Lung (tissue), 12 donors: ENCODE measurements around the gene MINDY4B. TPM values are rescaled to one million over a fixed set of nuclear protein-coding genes. Genes with fewer than 3 reads are reported as not detected.

Source experiments
- ATAC-seq: fragments of 200-7000 bp; cut with Tn5 transposase; one replicate; pipeline ENCODE4 v1.9.1; 2020; ENCODE audit warnings: moderate number of reproducible peaks; ENCODE audit not compliant: insufficient read depth, low FRiP score
- DNase-seq, 3 donors: peaks; one replicate each; pipeline ENCODE4 v3.0.0-alpha.2; 2013 to 2017
- H3K27ac ChIP-seq, 2 donors: one replicate each; pipeline ENCODE4 v1.5.1; 2013; ENCODE audit warnings: mild to moderate bottlenecking in 2 of 2, moderate library complexity in 2 of 2, control low read depth in 1 of 2, inconsistent platforms in 1 of 2, low read depth in 1 of 2, low read length in 1 of 2
- H3K27me3 ChIP-seq, 3 donors: one replicate each; pipeline ENCODE4 v1.5.1; 2013; ENCODE audit warnings: low read length in 2 of 3; ENCODE audit not compliant: control insufficient read depth in 3 of 3, insufficient read depth in 3 of 3
- H3K36me3 ChIP-seq, 4 donors: one replicate each; pipeline ENCODE4 v1.5.1; 2013; ENCODE audit warnings: low read length in 4 of 4, mild to moderate bottlenecking in 1 of 4, moderate library complexity in 1 of 4; ENCODE audit not compliant: control insufficient read depth in 4 of 4, insufficient read depth in 4 of 4
- H3K4me1 ChIP-seq, 5 donors: one replicate each; pipeline ENCODE4 v1.5.1; 2013; ENCODE audit warnings: low read length in 5 of 5, mild to moderate bottlenecking in 2 of 5, moderate library complexity in 1 of 5; ENCODE audit not compliant: control insufficient read depth in 5 of 5, insufficient read depth in 5 of 5
- H3K4me3 ChIP-seq: one replicate; pipeline ENCODE4 v1.5.1; 2013; ENCODE audit warnings: mild to moderate bottlenecking, control low read depth, moderate library complexity
- H3K9ac ChIP-seq, 2 donors: one replicate each; pipeline ENCODE4 v1.5.1; 2013; ENCODE audit warnings: low read length in 2 of 2, control low read depth in 1 of 2; ENCODE audit not compliant: insufficient read depth in 1 of 2
- H3K9me3 ChIP-seq, 4 donors: one replicate each; pipeline ENCODE4 v1.5.1; 2013; ENCODE audit warnings: low read length in 3 of 4, mild to moderate bottlenecking in 1 of 4, moderate library complexity in 1 of 4; ENCODE audit not compliant: control insufficient read depth in 4 of 4, insufficient read depth in 3 of 4
- WGBS, 2 donors: extraction: QIAGEN DNeasy Blood & Tissue Kit; methylation state at CpG; one replicate each; pipeline ENCODE4 v1.1.7; 2013; 5-methylcytosine and 5-hydroxymethylcytosine counted together
- polyA plus RNA-seq, 2 donors: library from polyadenylated mRNA; stranded (reverse); fragments of 200-250 nt; gene quantifications; one replicate each; pipeline ENCODE4 v1.2.1, GENCODE V29; 2013
- total RNA-seq, 2 donors: library from RNA; depleted of rRNA in 1 of 2; stranded (reverse); fragments of >200 nt in 1 of 2; gene quantifications; one replicate each; pipeline ENCODE4 v1.2.1, GENCODE V29; 2014 to 2021
- TF ChIP-seq, protein P1 (sequence below): IDR thresholded peaks from 2 replicates; pipeline ENCODE4 v1.5.1; 2012; ENCODE audit warnings: mild to moderate bottlenecking; ENCODE audit errors: control extremely low read depth, extremely low read depth
- donor health status: control.
- donor health status: control.
- donor health status: Bipolar disorder and iron deficiency.
- donor health status: healthy.
- donor health status: DM: yes; HTN: yes; CAD: no.

The MINDY4B gene
- total and polyA plus RNA-seq, 4 donors: not detected

DNA sequence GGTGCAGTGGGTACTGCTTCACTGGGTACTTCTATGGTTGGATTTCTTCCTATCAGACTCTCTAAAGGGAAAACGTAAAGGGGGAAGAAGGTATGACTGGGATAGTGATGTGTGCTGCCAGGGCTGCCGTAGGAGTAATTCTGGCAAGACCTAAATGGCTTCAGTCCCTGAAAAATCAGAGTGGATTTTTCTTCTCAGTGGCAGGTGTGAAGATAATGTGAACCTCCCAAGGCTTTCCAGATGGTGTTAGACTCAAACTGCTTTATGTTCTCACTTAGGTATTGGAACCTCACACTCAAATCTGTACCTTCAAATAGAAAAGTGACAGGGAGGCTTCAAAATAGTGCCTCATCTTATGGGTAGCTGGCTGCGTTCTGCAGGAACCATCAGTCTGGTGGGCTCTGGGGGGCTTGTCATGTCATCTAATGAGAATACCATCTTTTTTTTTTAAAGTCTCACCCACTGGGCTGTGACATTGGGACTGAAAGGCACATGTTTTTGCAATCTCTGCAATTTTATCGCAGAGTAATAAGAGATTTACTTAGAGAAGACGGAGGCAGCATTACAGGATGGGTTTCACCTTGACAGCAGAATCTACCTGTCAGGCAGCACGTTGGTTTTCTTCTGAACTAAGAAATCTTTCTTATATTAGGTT lies 28.5 kb downstream of the MINDY4B start:
- Histone ChIP-seq H3K4me3 (no peak overlapping the region), H3K36me3 (no peaks in the 10 kb centered on the region), H3K27ac (no peak overlapping the region), H3K9ac (no peak overlapping the region), H3K9me3 (no peaks in the 10 kb centered on the region), H3K4me1 (peaks cover 0 to 5% (median 0%) of the 10 kb centered on the region in 5 donors), H3K27me3 (no peaks in the 10 kb centered on the region)
- no peak for ATAC-seq
- DNase-seq: no peak
- WGBS, 2 donors: 83 to 84% methylated on average over 6 of the region's 6 CpGs
- TF ChIP-seq, protein P1, sequence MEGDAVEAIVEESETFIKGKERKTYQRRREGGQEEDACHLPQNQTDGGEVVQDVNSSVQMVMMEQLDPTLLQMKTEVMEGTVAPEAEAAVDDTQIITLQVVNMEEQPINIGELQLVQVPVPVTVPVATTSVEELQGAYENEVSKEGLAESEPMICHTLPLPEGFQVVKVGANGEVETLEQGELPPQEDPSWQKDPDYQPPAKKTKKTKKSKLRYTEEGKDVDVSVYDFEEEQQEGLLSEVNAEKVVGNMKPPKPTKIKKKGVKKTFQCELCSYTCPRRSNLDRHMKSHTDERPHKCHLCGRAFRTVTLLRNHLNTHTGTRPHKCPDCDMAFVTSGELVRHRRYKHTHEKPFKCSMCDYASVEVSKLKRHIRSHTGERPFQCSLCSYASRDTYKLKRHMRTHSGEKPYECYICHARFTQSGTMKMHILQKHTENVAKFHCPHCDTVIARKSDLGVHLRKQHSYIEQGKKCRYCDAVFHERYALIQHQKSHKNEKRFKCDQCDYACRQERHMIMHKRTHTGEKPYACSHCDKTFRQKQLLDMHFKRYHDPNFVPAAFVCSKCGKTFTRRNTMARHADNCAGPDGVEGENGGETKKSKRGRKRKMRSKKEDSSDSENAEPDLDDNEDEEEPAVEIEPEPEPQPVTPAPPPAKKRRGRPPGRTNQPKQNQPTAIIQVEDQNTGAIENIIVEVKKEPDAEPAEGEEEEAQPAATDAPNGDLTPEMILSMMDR: no peak

DNA sequence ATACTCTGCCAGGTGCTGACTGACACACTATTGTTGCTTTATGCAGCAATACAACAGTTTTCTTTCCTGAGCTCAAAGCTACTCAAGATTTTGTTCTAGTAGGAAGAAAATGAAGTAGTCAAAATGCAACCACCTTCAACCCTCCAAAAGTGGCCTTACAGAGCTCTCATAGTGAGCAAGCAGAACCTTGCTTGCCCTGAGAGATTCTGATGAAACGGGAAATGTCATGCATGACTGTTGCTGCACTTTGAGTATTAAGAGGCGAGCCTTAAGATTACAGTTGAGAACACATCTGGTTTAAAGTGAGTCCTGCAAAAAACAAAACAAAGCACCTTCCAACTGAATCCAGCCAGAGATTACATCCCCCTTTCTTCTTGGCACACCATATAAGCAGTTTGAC lies 29.7 kb downstream of the MINDY4B start:
- Histone ChIP-seq H3K27ac (no peak overlapping the region), H3K9me3 (no peaks in the 10 kb centered on the region), H3K4me3 (no peak overlapping the region), H3K27me3 (no peaks in the 10 kb centered on the region), H3K4me1 (peaks cover 0 to 5% (median 0%) of the 10 kb centered on the region in 5 donors), H3K9ac (no peak overlapping the region), H3K36me3 (no peaks in the 10 kb centered on the region)
- TF ChIP-seq, protein P1: no peak
- ATAC-seq (no peak), DNase-seq (no peak)
- WGBS, 2 donors: 27 to 58% methylated on average over 2 of the region's 2 CpGs

DNA sequence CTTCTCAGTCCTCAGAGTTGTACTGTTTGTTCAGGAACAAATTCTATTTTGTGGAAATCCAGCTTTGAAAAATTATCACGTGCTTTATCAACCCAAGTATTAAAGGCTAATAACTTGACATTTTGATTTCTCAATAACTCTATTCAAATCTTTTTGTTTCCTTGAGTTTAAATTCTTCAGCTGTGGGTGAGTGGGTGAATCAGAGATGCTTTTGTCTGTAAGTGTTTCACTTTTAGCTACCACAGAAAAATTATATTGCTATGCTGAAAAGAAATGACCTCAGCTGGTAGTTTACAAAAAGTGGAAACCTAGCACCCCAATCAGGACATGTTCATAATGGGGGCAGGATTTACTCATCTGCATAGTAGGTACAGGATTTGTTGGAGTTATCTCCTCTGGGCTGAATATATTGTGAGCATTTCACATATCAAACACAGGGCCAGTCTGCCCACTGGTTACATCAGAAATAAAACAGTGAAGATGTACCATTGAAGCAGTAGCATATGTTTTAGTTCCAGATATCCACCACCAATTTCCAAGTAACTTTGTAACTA lies 30.5 kb downstream of the MINDY4B start:
- H3K9me3 ChIP-seq: no peaks in the 10 kb centered on the region
- H3K4me3 ChIP-seq: no peak overlapping the region
- H3K27me3 ChIP-seq: no peaks in the 10 kb centered on the region
- H3K36me3 ChIP-seq: no peaks in the 10 kb centered on the region
- ATAC-seq (no peak), DNase-seq (no peak)
- 77 to 82% methylated on average over 1 of the region's 1 CpG for WGBS, 2 donors
- no peak overlapping the region for H3K27ac ChIP-seq
- H3K4me1 ChIP-seq: peaks cover 0 to 6% (median 0%) of the 10 kb centered on the region in 5 donors
- H3K9ac ChIP-seq: no peak overlapping the region
- TF ChIP-seq, protein P1: no peak
